Testis (tissue), 3 donors: Measurements from ENCODE around the gene DHX30. TPM values are rescaled to one million over a fixed set of nuclear protein-coding genes. Genes with fewer than 3 reads are reported as not detected.
A peak's percentile ranks its signal among the peaks of the same experiment; 100 is the strongest.

ENCODE experiments used
- DNase-seq: peaks from one replicate; pipeline ENCODE4 v3.0.0-alpha.2; 2019
- H3K27ac ChIP-seq, 2 donors: fragments of 200-600 bp; sonication (generic); one replicate each; pipeline ENCODE4 v1.5.1; 2019
- H3K27me3 ChIP-seq: fragments of 200-600 bp; sonication (generic); one replicate; pipeline ENCODE4 v1.5.1; 2019
- H3K36me3 ChIP-seq: fragments of 200-600 bp; sonication (generic); one replicate; pipeline ENCODE4 v1.5.1; 2017; ENCODE audit warnings: low read depth; ENCODE audit errors: missing control alignments
- H3K4me1 ChIP-seq: fragments of 200-600 bp; sonication (generic); one replicate; pipeline ENCODE4 v1.5.1; 2019
- H3K4me3 ChIP-seq, 2 donors: fragments of 200-600 bp; sonication (generic); one replicate each; pipeline ENCODE4 v1.5.1; 2017 to 2019
- H3K9me3 ChIP-seq: fragments of 200-600 bp; sonication (generic); one replicate; pipeline ENCODE4 v1.5.1; 2017
- CTCF ChIP-seq, 3 experiments: fragments of 450-650 bp in 2 of 3; fragments of 200-600 bp in 1 of 3; sonication (generic) in 1 of 3; IDR thresholded peaks; one replicate each; pipeline ENCODE4 v1.5.1; 2016 to 2019; ENCODE audit warnings: antibody characterized with exemption in 3 of 3, mild to moderate bottlenecking in 2 of 3, moderate library complexity in 1 of 3
- POLR2A ChIP-seq: fragments of 450-650 bp; IDR thresholded peaks from one replicate; pipeline ENCODE4 v1.6.1; 2017; ENCODE audit warnings: antibody characterized with exemption, mild to moderate bottlenecking, moderate library complexity
- WGBS, 2 donors: methylation state at CpG; one replicate each; pipeline ENCODE4 v1.1.5; 2018; 5-methylcytosine and 5-hydroxymethylcytosine counted together
- intact Hi-C: fragments of 100-400 bp; cut with DNase I; formaldehyde crosslinking; loops from one replicate; pipeline ENCODE4 v1.15.1; 2023; ENCODE audit warnings: low total_unique reads
- polyA plus RNA-seq: library from polyadenylated mRNA; stranded (reverse); fragments of 350-450 nt; fragmentation: Illumina TruSeq; extraction: RNeasy Lipid Tissue Mini Kit (QIAGEN cat#74804); gene quantifications from one replicate; pipeline ENCODE4 v1.2.3, GENCODE V29; 2014; ENCODE audit warnings: low read depth, low replicate concordance; ENCODE audit not compliant: insufficient read depth
- total RNA-seq, 2 donors: library from RNA; depleted of rRNA; stranded (reverse); fragments of >200 nt; gene quantifications; one replicate each; pipeline ENCODE4 v1.2.3, GENCODE V29; 2016

The DHX30 gene
- total and polyA plus RNA-seq, 3 donors from 2014 or later: 178 to 216 (median 187) TPM

GRCh38 chr3:47780741-47781684 is 21.9 kb upstream of the DHX30 start:
- H3K4me1 ChIP-seq: peaks cover 8% of the 10 kb centered on the region
- peak overlapping the region; percentile 81 for H3K4me3 ChIP-seq
- no peaks in the 10 kb centered on the region for H3K27me3 ChIP-seq
- intact Hi-C loops: no loop called here
- no peak for TF ChIP-seq CTCF (IDR thresholded peaks at IDR 0.05)
- WGBS, 2 donors: 1% methylated on average over 18 to 36 of the region's 54 CpGs
- peak; percentile 76 for DNase-seq
- H3K27ac ChIP-seq: peak overlapping the region; percentile 89 to 95
- H3K9me3 ChIP-seq: no peaks in the 10 kb centered on the region
- no peaks in the 10 kb centered on the region for H3K36me3 ChIP-seq

- TF ChIP-seq POLR2A (peak; percentile 56), CTCF (IDR thresholded peaks at IDR 0.05) (peak in 2 of 3 experiments; percentile 10 to 24)
- Histone ChIP-seq H3K4me3 (peak within 1 kb of the TSS; percentile 81), H3K36me3 (no peaks in the 10 kb centered on the region), H3K27me3 (no peaks in the 10 kb centered on the region), H3K27ac (peak within 1 kb of the TSS; percentile 89 to 95), H3K4me1 (peaks cover 8% of the 10 kb centered on the region), H3K9me3 (no peaks in the 10 kb centered on the region)
- intact Hi-C loops: no loop called here
- WGBS, 2 donors: 0% methylated on average over 56 to 79 of the region's 79 CpGs
- peak; percentile 98 for DNase-seq
These were observed 21.1 kb upstream of the DHX30 start, which contains the start of gene SMARCC1 for GRCh38 chr3:47781685-47782445. TSS of gene SMARCC1 (minus strand) at chr3:47781893. CDS start at chr3:47781797, 96 bp downstream.

GRCh38 chr3:47782446-47783308 is 20.3 kb upstream of the DHX30 start:
- intact Hi-C loops: no loop called here
- WGBS, 2 donors: 47% methylated on average over 23 of the region's 23 CpGs
- Histone ChIP-seq H3K27ac (peak overlapping the region; percentile 89 to 95), H3K27me3 (no peaks in the 10 kb centered on the region), H3K4me1 (peaks cover 8% of the 10 kb centered on the region), H3K9me3 (no peaks in the 10 kb centered on the region), H3K36me3 (no peaks in the 10 kb centered on the region), H3K4me3 (peak overlapping the region; percentile 81)
- no peak for DNase-seq
- TF ChIP-seq POLR2A: no peak
- no peak for TF ChIP-seq CTCF (IDR thresholded peaks at IDR 0.05)

DNA sequence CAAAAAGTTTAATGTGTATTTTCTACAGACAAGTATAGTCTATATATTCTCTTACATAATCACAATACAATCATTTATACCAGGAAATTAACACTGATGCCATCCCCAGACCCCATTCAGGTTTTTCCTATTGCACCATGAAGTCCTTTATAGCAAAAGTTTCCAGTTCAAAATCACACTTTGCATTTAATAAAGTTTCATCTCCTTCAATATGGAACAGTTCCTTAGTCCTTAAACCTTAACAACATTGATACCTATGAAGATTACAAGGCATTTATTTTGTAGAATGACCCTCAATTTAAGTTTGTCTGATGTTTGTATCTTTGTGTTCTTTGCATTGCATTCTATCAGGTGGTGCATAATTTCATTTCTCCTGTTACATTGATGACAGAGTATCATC is 19.3 kb upstream of the DHX30 start:
- no peaks in the 10 kb centered on the region for H3K36me3 ChIP-seq
- H3K4me3 ChIP-seq: no peak overlapping the region
- no peak overlapping the region for H3K27ac ChIP-seq
- H3K27me3 ChIP-seq: no peaks in the 10 kb centered on the region
- no peaks in the 10 kb centered on the region for H3K9me3 ChIP-seq
- no peak for DNase-seq
- H3K4me1 ChIP-seq: peaks cover 8% of the 10 kb centered on the region
- intact Hi-C loops: no loop called here
- TF ChIP-seq CTCF (IDR thresholded peaks at IDR 0.05) (no peak), POLR2A (no peak)
